Glutamatergic neuron (in vitro differentiated cells): Measurements from ENCODE around the gene ATF6. TPM values are rescaled to one million over a fixed set of nuclear protein-coding genes. Genes with fewer than 3 reads are reported as not detected.

Experiments
- DNase-seq: peaks from one replicate; pipeline ENCODE4 v3.0.0; 2022
- H3K27ac Mint-ChIP-seq: one replicate; pipeline ENCODE4 v1.8.0; 2020; ENCODE audit warnings: mild to moderate bottlenecking, mixed read lengths, inconsistent platforms; ENCODE audit not compliant: unreplicated experiment
- H3K27me3 Mint-ChIP-seq: one replicate; pipeline ENCODE4 v1.8.0; 2020; ENCODE audit warnings: mild to moderate bottlenecking, moderate library complexity, mixed read lengths, inconsistent platforms; ENCODE audit not compliant: unreplicated experiment
- H3K36me3 Mint-ChIP-seq: one replicate; pipeline ENCODE4 v1.8.0; 2020; ENCODE audit warnings: mild to moderate bottlenecking, mixed read lengths, inconsistent platforms; ENCODE audit not compliant: unreplicated experiment
- H3K4me1 Mint-ChIP-seq: one replicate; pipeline ENCODE4 v1.8.0; 2020; ENCODE audit warnings: mild to moderate bottlenecking, low read depth, mixed read lengths, inconsistent platforms; ENCODE audit not compliant: unreplicated experiment
- H3K4me3 Mint-ChIP-seq: one replicate; pipeline ENCODE4 v1.8.0; 2020; ENCODE audit warnings: mild to moderate bottlenecking, mixed read lengths, inconsistent platforms; ENCODE audit not compliant: unreplicated experiment
- H3K9me3 Mint-ChIP-seq: one replicate; pipeline ENCODE4 v1.8.0; 2020; ENCODE audit warnings: mild to moderate bottlenecking, moderate library complexity, mixed read lengths, inconsistent platforms; ENCODE audit not compliant: unreplicated experiment
- total RNA-seq: library from RNA; stranded (reverse); fragmentation: NEBNext Ultra II Directional; extraction: Animal tissue kit (Norgen Biotek cat#: 25700); gene quantifications from one replicate; pipeline ENCODE4 v1.2.1, GENCODE V29; 2021; ENCODE audit not compliant: unreplicated experiment
- TF ChIP-seq, protein P1 (sequence below): fragments of 200-600 bp; sonication (generic); IDR thresholded peaks from one replicate; pipeline ENCODE4 v1.5.0; 2021; ENCODE audit not compliant: partially characterized antibody, unreplicated experiment

ATF6 gene
- total RNA-seq, 1 donor from 2014 or later = 29.3 TPM

DNA sequence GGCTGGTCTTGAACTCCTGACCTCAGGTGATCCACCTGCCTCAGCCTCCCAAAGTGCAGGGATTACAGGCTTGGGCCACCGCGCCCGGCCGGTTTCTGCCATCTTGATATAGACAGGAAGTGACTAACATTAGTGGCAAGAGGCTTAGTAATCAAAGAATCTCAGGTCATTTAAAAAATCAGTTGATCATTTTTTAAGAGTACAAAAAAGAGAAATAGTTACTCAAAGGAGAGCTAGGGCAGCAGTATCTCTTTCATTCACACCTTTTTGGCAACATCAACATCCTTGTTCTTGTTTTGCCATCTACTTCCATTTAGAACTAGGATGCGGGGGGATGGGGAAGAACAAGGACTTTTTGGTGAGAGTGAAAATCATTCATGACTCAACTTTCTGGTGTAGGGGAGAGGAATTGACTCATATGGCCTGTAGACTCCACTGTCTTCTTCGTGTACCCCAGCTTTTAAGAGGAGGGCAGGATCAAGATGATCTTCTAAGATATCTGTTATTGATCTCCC lies 36.0 kb upstream of the ATF6 start:
- peaks cover 5% of the 10 kb centered on the region for H3K4me1 Mint-ChIP-seq
- no peak for DNase-seq
- TF ChIP-seq, protein P1, sequence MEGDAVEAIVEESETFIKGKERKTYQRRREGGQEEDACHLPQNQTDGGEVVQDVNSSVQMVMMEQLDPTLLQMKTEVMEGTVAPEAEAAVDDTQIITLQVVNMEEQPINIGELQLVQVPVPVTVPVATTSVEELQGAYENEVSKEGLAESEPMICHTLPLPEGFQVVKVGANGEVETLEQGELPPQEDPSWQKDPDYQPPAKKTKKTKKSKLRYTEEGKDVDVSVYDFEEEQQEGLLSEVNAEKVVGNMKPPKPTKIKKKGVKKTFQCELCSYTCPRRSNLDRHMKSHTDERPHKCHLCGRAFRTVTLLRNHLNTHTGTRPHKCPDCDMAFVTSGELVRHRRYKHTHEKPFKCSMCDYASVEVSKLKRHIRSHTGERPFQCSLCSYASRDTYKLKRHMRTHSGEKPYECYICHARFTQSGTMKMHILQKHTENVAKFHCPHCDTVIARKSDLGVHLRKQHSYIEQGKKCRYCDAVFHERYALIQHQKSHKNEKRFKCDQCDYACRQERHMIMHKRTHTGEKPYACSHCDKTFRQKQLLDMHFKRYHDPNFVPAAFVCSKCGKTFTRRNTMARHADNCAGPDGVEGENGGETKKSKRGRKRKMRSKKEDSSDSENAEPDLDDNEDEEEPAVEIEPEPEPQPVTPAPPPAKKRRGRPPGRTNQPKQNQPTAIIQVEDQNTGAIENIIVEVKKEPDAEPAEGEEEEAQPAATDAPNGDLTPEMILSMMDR = no peak
- H3K27me3 Mint-ChIP-seq = peaks cover 9% of the 10 kb centered on the region
- H3K27ac Mint-ChIP-seq = no peak overlapping the region
- H3K9me3 Mint-ChIP-seq = peaks cover 5% of the 10 kb centered on the region
- H3K36me3 Mint-ChIP-seq = no peaks in the 10 kb centered on the region
- no peak overlapping the region for H3K4me3 Mint-ChIP-seq

DNA sequence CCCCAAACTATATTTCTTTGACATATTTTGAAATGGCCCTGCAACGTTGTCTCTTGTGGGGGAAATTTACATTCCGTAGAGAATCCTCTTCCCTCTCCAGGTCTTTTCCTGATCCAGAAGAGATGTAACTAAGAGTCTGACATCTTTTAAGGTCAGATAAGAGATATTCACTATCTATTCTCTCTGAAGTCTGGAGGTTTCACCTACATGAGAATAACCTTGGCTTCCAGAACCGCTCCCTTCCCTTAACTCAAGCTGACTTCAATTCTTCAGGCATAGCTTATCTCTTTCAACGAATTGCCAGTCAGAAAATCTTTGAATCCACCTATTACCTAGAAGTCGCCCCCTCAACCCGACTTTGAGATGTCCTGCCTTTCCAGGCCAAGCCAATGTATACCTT lies 34.9 kb upstream of the ATF6 start:
- Mint-ChIP-seq H3K4me3 (no peak overlapping the region), H3K4me1 (no peaks in the 10 kb centered on the region), H3K36me3 (no peaks in the 10 kb centered on the region), H3K9me3 (peaks cover 3% of the 10 kb centered on the region), H3K27me3 (peaks cover 3% of the 10 kb centered on the region), H3K27ac (no peak overlapping the region)
- DNase-seq = no peak
- TF ChIP-seq, protein P1 = no peak

DNA sequence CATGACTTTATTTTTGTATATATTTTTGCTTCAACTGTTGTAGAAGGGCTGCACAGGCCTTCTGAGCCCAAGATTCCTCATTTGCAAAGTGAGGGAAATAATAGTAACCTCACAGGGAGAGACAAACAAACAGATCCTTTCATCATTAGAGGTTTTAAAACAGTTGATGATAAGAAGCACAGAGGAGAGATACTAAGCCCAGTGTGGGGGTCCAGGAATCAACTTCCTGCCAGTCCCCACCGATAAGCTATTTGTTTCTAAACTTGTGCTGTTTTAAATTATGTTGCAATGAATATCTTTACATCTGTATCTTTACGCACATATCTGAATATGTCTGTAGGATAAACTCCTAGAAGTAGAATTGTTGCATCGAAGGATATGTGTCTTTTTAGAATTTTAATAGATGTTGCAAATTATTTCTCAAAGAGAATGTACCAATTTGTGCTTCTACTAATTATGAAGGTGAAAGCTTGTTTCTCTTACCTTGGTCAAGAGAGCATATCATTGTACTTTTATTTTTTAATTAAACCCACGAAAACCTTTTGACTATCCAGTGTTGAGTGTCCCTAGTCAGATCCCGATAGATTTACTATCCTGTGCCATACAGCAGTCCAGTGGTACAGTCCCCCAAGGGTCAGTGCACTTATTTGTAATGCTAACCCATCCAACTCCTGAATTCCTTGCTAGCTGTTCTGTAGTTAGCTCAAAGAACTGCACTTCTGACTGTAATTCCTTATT lies 34.0 kb upstream of the ATF6 start:
- Mint-ChIP-seq H3K27ac (no peak overlapping the region), H3K4me3 (no peak overlapping the region), H3K4me1 (no peaks in the 10 kb centered on the region), H3K27me3 (peaks cover 3% of the 10 kb centered on the region), H3K36me3 (no peaks in the 10 kb centered on the region), H3K9me3 (peaks cover 3% of the 10 kb centered on the region)
- TF ChIP-seq, protein P1 = no peak
- no peak for DNase-seq

DNA sequence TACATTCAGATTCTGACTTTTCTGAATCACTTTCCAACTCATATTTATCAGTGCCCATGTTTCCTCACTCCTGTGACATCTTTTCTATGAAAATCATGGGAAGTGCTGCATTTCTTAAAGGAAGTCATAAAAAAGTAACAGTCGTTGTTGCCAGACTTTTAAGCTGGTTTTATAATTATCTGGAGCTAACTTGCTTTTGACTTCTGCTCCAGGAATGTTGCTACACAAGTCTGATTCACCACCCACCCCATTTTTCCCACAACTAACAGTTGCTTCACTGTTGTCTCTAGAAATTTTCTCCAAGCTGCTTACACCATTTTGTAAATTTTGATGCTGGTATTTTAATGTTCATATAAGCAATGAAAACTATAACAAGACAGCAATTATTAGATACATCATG lies 32.6 kb upstream of the ATF6 start:
- Mint-ChIP-seq H3K27ac (no peak overlapping the region), H3K27me3 (no peaks in the 10 kb centered on the region), H3K4me3 (no peak overlapping the region), H3K9me3 (no peaks in the 10 kb centered on the region), H3K36me3 (no peaks in the 10 kb centered on the region), H3K4me1 (no peaks in the 10 kb centered on the region)
- no peak for DNase-seq
- TF ChIP-seq, protein P1 = no peak

DNA sequence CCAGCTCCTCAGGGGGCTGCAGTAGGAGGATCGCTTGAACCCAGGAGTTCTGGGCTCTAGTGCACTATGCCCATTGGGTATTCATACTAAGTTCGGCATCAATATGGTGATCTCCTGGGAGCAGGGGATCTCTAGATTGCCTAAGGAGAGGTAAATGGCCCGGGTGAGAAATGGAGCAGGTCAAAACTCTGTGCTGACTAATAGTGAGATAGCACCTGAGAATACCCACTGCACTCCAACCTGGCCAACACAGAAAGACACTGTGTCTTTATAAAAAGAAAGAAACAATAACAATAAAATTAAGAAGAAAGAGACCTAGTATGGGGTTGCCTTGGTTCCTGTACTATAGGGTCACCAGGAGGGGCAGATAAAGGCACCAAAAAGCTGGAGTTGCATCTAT lies 30.3 kb upstream of the ATF6 start:
- no peak overlapping the region for H3K27ac Mint-ChIP-seq
- peaks cover 1% of the 10 kb centered on the region for H3K27me3 Mint-ChIP-seq
- no peak overlapping the region for H3K4me3 Mint-ChIP-seq
- no peak for DNase-seq
- no peaks in the 10 kb centered on the region for H3K4me1 Mint-ChIP-seq
- TF ChIP-seq, protein P1 = no peak
- H3K9me3 Mint-ChIP-seq = no peaks in the 10 kb centered on the region
- H3K36me3 Mint-ChIP-seq = no peaks in the 10 kb centered on the region
